H9 (cell line): ENCODE measurements around the gene ARSG. TPM values are rescaled to one million over a fixed set of nuclear protein-coding genes. Genes with fewer than 3 reads are reported as not detected.

Source experiments
- DNase-seq: peaks from one replicate; pipeline ENCODE4 v3.0.0-alpha.2; 2017
- H2AFZ ChIP-seq: one replicate; pipeline ENCODE4 v1.6.1; 2013; ENCODE audit warnings: mild to moderate bottlenecking, low read length, control low read depth, moderate library complexity
- H2AK5ac ChIP-seq: 2 replicates; pipeline ENCODE4 v1.6.1; 2013; ENCODE audit warnings: low read length, control low read depth, mixed read lengths; ENCODE audit not compliant: insufficient read length
- H2BK120ac ChIP-seq: one replicate; pipeline ENCODE4 v1.6.1; 2013; ENCODE audit warnings: low read depth, mild to moderate bottlenecking, low read length, control low read depth, inconsistent platforms; ENCODE audit not compliant: poor library complexity, severe bottlenecking
- H2BK12ac ChIP-seq: 2 replicates; pipeline ENCODE4 v1.6.1; 2013; ENCODE audit warnings: low read length, control low read depth, mixed read lengths, low read depth; ENCODE audit not compliant: insufficient read length
- H2BK15ac ChIP-seq: 2 replicates; pipeline ENCODE4 v1.6.1; 2013; ENCODE audit warnings: low read depth, low read length, control low read depth
- H2BK20ac ChIP-seq: one replicate; pipeline ENCODE4 v1.6.1; 2013; ENCODE audit warnings: low read depth, mild to moderate bottlenecking, low read length, control low read depth, inconsistent platforms; ENCODE audit not compliant: poor library complexity, severe bottlenecking
- H2BK5ac ChIP-seq: 2 replicates; pipeline ENCODE4 v1.6.1; 2013; ENCODE audit warnings: low read length, control low read depth, mixed read lengths; ENCODE audit not compliant: insufficient read length
- H3K14ac ChIP-seq: 2 replicates; pipeline ENCODE4 v1.6.1; 2013; ENCODE audit warnings: low read length, control low read depth; ENCODE audit not compliant: insufficient read depth
- H3K18ac ChIP-seq: 2 replicates; pipeline ENCODE4 v1.6.1; 2013; ENCODE audit warnings: low read depth, mild to moderate bottlenecking, mixed read lengths, low read length, control low read depth; ENCODE audit not compliant: insufficient read length
- H3K23ac ChIP-seq: 2 replicates; pipeline ENCODE4 v1.6.1; 2013; ENCODE audit warnings: low read length, control low read depth, mixed read lengths, low read depth; ENCODE audit not compliant: insufficient read length
- H3K23me2 ChIP-seq: 2 replicates; pipeline ENCODE4 v1.6.1; 2013; ENCODE audit warnings: low read depth, mild to moderate bottlenecking, mixed read lengths, low read length, control low read depth; ENCODE audit not compliant: insufficient read length, poor library complexity, severe bottlenecking
- H3K27ac ChIP-seq: 2 replicates; pipeline ENCODE4 v1.5.1; 2013; ENCODE audit warnings: low read length, control low read depth, mixed read lengths, low read depth; ENCODE audit not compliant: insufficient read length
- H3K27me3 ChIP-seq: 2 replicates; pipeline ENCODE4 v1.6.1; 2013; ENCODE audit warnings: low read length, control low read depth, inconsistent platforms; ENCODE audit not compliant: insufficient read depth
- H3K4ac ChIP-seq: 2 replicates; pipeline ENCODE4 v1.6.1; 2013; ENCODE audit warnings: low read depth, mild to moderate bottlenecking, control low read depth, inconsistent platforms, low read length, moderate library complexity
- H3K4me1 ChIP-seq: 2 replicates; pipeline ENCODE4 v1.6.1; 2013; ENCODE audit warnings: low read length, control low read depth, inconsistent platforms; ENCODE audit not compliant: insufficient read depth
- H3K4me2 ChIP-seq: 2 replicates; pipeline ENCODE4 v1.6.1; 2013; ENCODE audit warnings: low read length, control low read depth, mixed read lengths; ENCODE audit not compliant: insufficient read length, insufficient read depth
- H3K56ac ChIP-seq: 2 replicates; pipeline ENCODE4 v1.6.1; 2013; ENCODE audit warnings: low read depth, mild to moderate bottlenecking, mixed read lengths, low read length, control low read depth; ENCODE audit not compliant: insufficient read length
- H3K79me1 ChIP-seq: 2 replicates; pipeline ENCODE4 v1.6.1; 2013; ENCODE audit warnings: low read depth, mild to moderate bottlenecking, moderate library complexity, low read length, control low read depth, inconsistent platforms; ENCODE audit not compliant: insufficient read depth, poor library complexity, severe bottlenecking
- H3K79me2 ChIP-seq: 2 replicates; pipeline ENCODE4 v1.6.1; 2013; ENCODE audit warnings: low read length, control low read depth, inconsistent platforms; ENCODE audit not compliant: insufficient read depth
- H3K9ac ChIP-seq: 2 replicates; pipeline ENCODE4 v1.6.1; 2013; ENCODE audit warnings: low read length, control low read depth, mixed read lengths; ENCODE audit not compliant: insufficient read length; ENCODE audit errors: extremely low read depth
- H3K9me3 ChIP-seq: one replicate; pipeline ENCODE4 v1.6.1; 2013; ENCODE audit warnings: low read depth, low read length, inconsistent platforms; ENCODE audit not compliant: control insufficient read depth
- H3T11ph ChIP-seq: one replicate; pipeline ENCODE4 v1.6.1; 2013; ENCODE audit warnings: mild to moderate bottlenecking, low read length, control low read depth, inconsistent platforms
- H4K20me1 ChIP-seq: one replicate; pipeline ENCODE4 v1.6.1; 2013; ENCODE audit not compliant: control insufficient read depth, insufficient read length, insufficient read depth
- H4K5ac ChIP-seq: 2 replicates; pipeline ENCODE4 v1.6.1; 2013; ENCODE audit warnings: low read depth, mild to moderate bottlenecking, mixed read lengths, low read length, control low read depth; ENCODE audit not compliant: insufficient read length
- H4K8ac ChIP-seq: replicated peaks from 2 replicates; pipeline ENCODE4 v1.6.1; 2013; ENCODE audit warnings: low read length, control low read depth, mixed read lengths, low read depth; ENCODE audit not compliant: insufficient read length
- H4K91ac ChIP-seq: 2 replicates; pipeline ENCODE4 v1.6.1; 2013; ENCODE audit warnings: low read depth, mild to moderate bottlenecking, moderate library complexity, mixed read lengths, low read length, control low read depth; ENCODE audit not compliant: insufficient read length
- H3K27ac Mint-ChIP-seq, 3 experiments: 2 replicates in 2 of 3; 3 replicates in 1 of 3; pipeline ENCODE4 v1.8.0; 2020 to 2021; ENCODE audit warnings: mixed read lengths in 3 of 3, mild to moderate bottlenecking in 1 of 3, moderate library complexity in 1 of 3
- H3K27me3 Mint-ChIP-seq: 2 replicates; pipeline ENCODE4 v1.8.0; 2021; ENCODE audit warnings: low read depth, mild to moderate bottlenecking, moderate library complexity, mixed read lengths
- H3K36me3 Mint-ChIP-seq, 3 experiments: 2 replicates in 2 of 3; 3 replicates in 1 of 3; pipeline ENCODE4 v1.8.0; 2020 to 2021; ENCODE audit warnings: low read depth in 3 of 3, mixed read lengths in 3 of 3; ENCODE audit not compliant: insufficient read depth in 1 of 3
- H3K4me1 Mint-ChIP-seq, 2 experiments: 2 replicates each; pipeline ENCODE4 v1.8.0; 2020; ENCODE audit warnings: mixed read lengths in 2 of 2
- H3K4me3 Mint-ChIP-seq, 2 experiments: 2 replicates in 1 of 2; 3 replicates in 1 of 2; pipeline ENCODE4 v1.8.0; 2020 to 2021; ENCODE audit warnings: mild to moderate bottlenecking in 2 of 2, mixed read lengths in 2 of 2, moderate library complexity in 1 of 2
- H3K9me3 Mint-ChIP-seq, 2 experiments: 2 replicates in 1 of 2; 3 replicates in 1 of 2; pipeline ENCODE4 v1.8.0; 2020; ENCODE audit warnings: mild to moderate bottlenecking in 2 of 2, mixed read lengths in 2 of 2, moderate library complexity in 1 of 2
- WGBS: extraction: QIAGEN DNeasy Blood & Tissue Kit; methylation state at CpG from one replicate; pipeline ENCODE4 v1.1.7; 2013; ENCODE audit warnings: missing lambda C conversion rate, low lambda C conversion rate, mixed read lengths; ENCODE audit not compliant: insufficient read length; ENCODE audit errors: extremely low coverage; 5-methylcytosine and 5-hydroxymethylcytosine counted together
- total RNA-seq: library from RNA; stranded (reverse); gene quantifications from 2 replicates; pipeline ENCODE4 v1.2.1, GENCODE V29; 2021
- TF ChIP-seq, protein P1 (sequence below): fragments of 200-600 bp; sonication (generic); conservative IDR thresholded peaks from 3 replicates; pipeline ENCODE4 v1.8.0; 2021; ENCODE audit warnings: antibody characterized with exemption, mild to moderate bottlenecking

The ARSG gene
- total RNA-seq, 1 experiment from 2014 or later, result 3.6 TPM

DNA sequence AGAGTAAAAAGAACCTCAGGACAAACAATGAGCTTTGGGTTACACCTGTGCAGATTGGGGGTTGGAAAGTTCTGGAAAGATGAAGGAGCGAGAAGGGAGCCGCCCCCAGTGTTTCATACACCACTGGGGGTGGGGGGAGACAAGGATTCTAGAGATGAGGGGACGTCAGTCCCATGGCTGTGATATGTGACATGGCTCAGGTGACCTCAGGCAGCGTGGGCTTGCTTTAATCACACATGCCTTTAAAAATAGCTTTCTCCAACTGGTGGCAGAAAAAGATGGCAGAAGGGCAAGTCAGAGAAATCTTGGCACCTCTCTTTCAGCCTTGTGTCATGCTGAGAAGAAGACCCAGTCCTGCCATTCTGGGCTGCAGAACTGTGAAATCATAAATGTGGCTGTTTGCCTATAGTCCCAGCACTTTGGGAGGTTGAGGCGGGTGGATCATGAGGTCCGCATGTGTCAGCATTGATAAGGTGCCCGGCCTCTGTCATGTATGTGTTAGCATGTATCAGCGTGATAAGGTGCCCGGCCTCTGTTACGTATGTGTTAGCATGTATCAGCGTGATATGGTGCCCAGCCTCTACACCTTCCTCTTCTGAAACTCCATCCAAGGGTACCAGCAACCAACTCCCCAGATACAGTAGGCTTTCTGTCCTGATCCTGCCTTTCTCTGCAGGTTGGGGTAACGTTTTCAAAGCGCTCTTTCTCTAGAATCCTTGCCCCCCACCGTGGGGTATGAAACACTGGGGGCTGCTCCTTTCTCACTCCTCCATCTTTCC, 141.0 kb downstream of the ARSG start:
- Mint-ChIP-seq H3K36me3 (peaks cover 13 to 45% (median 33%) of the 10 kb centered on the region in 3 experiments; a peak in 6 of 7 replicates), H3K27ac (peak overlapping the region in 1 of 3 experiments; percentile 2; a peak in 1 of 7 replicates), H3K9me3 (no peaks in the 10 kb centered on the region), H3K4me1 (peaks cover 5 to 9% of the 10 kb centered on the region in 2 experiments), H3K4me3 (no peak overlapping the region), H3K27me3 (no peaks in the 10 kb centered on the region)
- H3K27me3 ChIP-seq, result no peaks in the 10 kb centered on the region
- no peak for DNase-seq
- H3T11ph ChIP-seq, result no peak overlapping the region
- no CpG with 5 or more reads among the region's 14 CpGs for WGBS
- no peaks in the 10 kb centered on the region for H3K4me1 ChIP-seq
- no peak overlapping the region for H3K56ac ChIP-seq
- TF ChIP-seq, protein P1, sequence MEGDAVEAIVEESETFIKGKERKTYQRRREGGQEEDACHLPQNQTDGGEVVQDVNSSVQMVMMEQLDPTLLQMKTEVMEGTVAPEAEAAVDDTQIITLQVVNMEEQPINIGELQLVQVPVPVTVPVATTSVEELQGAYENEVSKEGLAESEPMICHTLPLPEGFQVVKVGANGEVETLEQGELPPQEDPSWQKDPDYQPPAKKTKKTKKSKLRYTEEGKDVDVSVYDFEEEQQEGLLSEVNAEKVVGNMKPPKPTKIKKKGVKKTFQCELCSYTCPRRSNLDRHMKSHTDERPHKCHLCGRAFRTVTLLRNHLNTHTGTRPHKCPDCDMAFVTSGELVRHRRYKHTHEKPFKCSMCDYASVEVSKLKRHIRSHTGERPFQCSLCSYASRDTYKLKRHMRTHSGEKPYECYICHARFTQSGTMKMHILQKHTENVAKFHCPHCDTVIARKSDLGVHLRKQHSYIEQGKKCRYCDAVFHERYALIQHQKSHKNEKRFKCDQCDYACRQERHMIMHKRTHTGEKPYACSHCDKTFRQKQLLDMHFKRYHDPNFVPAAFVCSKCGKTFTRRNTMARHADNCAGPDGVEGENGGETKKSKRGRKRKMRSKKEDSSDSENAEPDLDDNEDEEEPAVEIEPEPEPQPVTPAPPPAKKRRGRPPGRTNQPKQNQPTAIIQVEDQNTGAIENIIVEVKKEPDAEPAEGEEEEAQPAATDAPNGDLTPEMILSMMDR, result peak; percentile 13; the same call in 1 of the 3 replicates
- H2AFZ ChIP-seq, result no peak overlapping the region
- H4K91ac ChIP-seq, result no peak overlapping the region
- H3K14ac ChIP-seq, result no peak overlapping the region
- H3K18ac ChIP-seq, result no peak overlapping the region
- no peak overlapping the region for H3K4me2 ChIP-seq
- H3K23ac ChIP-seq, result no peak overlapping the region
- H3K27ac ChIP-seq, result no peak overlapping the region
- no peak overlapping the region for H2BK5ac ChIP-seq
- no peaks in the 10 kb centered on the region for H3K9me3 ChIP-seq
- H4K8ac ChIP-seq, result no peak overlapping the region
- H2BK15ac ChIP-seq, result no peak overlapping the region
- no peak overlapping the region for H4K5ac ChIP-seq
- H2BK12ac ChIP-seq, result no peak overlapping the region
- no peak overlapping the region for H2AK5ac ChIP-seq
- no peaks in the 10 kb centered on the region for H3K79me1 ChIP-seq
- no peaks in the 10 kb centered on the region for H3K23me2 ChIP-seq
- no peaks in the 10 kb centered on the region for H4K20me1 ChIP-seq
- no peak overlapping the region for H3K4ac ChIP-seq
- H2BK120ac ChIP-seq, result no peak overlapping the region
- no peak overlapping the region for H3K9ac ChIP-seq
- H3K79me2 ChIP-seq, result no peaks in the 10 kb centered on the region
- no peak overlapping the region for H2BK20ac ChIP-seq
